Fibroblast of peridontal ligament (primary cell): ENCODE results near the gene SKP1.

Source experiments
- DNase-seq: peaks from one replicate; pipeline ENCODE4 v3.0.0-alpha.2; 2010; ENCODE audit errors: extremely low read depth

Gene SKP1

DNA sequence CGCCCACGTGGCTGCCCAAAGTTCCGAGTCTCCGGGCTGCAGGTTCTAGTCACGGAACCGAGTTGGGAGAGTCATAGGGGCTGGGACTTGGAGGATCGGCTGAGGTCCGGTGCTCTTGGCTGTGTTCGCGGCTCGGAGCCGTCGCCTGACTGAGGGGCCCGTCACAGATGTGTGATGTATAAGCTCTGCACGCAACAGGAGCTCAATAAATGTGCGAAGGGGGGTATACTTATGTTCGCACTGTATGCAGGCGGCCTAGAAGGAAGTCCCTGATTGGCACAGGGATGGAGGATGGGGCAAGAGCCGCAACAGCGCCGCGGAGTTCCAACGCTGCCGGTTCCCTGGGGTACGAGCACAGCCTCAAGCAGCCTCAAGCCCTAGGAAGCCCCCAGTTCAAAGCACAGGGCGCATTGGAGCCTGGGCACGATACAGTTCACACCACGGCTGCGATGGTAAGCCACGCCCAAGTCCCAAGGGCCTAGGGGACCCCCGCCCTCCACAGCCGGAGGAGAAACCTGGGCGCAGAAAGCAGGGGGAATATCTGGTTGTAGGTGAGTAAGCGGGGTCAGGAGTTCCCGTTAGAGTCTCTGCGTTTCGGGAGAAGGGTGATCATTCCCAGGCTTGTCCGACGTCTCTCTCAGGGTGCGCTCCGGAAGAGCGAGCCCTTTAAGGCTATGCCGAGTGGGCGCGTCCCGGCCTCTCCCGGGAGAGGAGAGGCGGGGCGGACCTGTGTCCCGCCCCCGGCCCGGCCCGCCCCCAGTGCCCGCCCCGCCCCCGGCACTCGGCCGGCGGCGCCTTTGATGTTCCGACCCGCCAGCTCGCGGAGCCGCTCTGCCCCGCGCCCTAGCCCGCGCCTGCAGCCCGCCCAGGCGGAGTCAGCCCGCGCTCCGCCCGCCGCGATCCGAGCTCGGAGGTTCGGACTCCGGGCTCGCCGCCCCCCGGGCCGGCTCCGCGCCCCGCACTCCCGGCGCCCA, 62.6 kb downstream of the SKP1 start, which contains the start of gene TCF7:
TSS of gene TCF7 (plus strand) at position 780 of the 974 bp plus-strand sequence. CDS start 226 bp downstream, outside the sequence.
- peak; percentile 68 for DNase-seq

DNA sequence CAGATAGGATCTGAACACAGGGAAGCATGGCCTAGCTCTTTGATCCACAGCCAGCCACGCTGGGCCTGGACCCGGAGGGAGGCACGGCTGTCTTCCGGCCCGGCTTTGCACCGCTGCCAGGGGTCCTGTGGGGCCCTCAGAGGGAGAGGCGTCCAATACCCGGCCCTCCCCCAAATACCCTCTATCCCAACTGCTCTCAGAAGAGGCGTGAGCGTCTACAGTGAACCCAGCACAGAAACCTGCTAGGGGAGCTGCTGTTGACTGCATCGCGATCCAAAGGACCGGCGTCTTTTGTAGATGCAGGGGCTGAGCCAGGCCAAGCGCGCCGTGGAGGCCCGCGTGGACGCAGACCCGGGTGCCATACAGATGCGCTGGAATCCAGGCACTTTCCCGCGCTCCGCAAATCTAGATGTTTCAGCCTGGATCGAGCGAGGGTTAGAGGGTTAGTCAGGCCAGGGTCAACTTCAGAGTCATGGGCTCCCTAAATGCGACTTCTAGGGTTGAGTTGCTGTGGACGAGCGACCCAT, 63.3 kb downstream of the SKP1 start:
- DNase-seq, result no peak

DNA sequence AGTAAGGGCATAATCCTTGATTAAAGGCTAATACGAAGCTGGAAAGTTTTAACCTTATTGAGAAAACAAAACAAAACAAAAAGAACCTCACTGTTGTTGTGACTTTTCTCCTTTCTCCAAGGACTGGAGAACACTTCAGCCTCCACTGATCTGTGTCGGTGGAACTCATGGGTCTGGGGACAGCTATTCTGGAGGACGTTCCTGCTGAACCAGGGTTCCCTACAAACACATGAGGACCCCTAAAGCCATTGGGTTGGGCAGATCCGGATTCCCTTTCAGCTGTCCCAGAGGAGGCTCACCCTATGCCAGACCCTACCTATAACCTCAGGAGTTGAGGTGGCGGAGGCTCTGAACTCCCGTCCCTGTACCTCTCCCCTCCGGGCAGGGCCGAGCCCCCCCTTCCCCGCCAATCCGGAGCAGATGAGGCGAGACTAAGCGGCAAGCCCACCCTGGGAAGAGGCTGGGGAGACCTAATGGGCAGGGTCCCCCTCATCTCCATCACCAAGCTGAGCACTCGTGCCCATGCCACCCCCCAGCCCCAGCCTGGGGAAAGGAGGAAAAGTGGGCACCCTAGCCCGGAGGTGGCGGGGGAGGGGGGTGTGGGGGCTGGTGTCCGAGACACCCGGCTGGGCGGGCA, 63.9 kb downstream of the SKP1 start:
- no peak for DNase-seq

DNA sequence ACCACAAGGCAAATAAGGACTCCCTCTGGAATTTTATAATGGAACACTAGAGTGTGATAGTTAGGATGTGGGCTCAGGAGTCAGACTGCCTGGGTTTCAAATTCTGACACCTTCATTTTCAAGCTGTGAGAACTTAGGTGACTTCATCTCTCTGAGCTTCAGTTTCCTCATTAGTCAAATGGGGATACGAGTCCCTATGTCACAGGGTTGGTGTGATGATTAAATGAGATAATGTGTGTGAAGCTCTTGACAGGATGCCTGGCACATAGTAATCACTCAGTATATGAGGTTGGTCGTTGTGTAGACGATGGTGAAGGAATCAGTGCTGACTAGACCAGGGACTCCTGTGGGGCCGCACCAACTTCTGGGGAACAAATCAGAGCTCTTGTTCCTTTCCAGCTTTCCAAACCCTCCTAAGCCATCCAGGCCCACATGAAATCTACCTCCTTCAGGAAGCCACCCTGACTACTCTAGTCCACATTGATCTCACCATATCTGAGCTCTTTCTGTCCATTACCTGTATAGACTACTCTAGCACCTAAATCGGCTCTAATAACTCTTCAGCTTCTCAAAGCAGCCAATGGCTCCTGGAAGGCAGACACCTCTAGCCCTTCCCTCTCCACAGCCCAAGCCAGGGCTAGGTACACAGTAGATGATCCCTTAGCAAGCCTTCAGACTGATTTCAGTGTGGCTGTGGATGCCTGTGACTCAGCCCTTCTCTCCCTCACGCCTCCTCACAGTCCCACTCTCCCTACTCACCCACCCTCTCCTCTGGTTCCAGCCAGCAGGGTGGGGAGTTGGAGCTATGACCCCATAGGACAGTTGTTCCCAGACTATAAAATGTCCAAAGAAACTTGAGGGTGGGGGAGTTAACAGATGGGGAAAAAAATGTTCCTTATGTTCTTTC, 64.8 kb downstream of the SKP1 start:
- DNase-seq, result peak; percentile 39

DNA sequence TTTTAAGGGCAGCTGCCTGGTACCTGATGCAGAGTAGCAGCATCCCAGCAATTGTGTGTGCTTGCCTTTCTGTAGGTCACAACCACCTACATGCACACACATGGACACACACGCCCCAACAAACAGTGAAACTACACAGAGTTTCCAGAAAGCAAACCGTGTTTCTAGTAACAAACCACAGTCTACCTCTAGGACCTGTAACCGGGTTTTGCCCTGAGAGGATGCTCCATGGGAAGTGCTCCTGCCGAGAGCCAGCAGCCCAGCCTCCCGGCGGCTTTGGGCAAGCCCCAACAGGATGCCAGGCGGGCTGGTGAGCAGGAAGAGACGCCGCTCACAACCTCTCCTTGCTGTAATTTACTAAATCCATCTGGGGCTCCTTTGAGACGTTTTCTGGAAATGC, 66.4 kb downstream of the SKP1 start:
- no peak for DNase-seq

DNA sequence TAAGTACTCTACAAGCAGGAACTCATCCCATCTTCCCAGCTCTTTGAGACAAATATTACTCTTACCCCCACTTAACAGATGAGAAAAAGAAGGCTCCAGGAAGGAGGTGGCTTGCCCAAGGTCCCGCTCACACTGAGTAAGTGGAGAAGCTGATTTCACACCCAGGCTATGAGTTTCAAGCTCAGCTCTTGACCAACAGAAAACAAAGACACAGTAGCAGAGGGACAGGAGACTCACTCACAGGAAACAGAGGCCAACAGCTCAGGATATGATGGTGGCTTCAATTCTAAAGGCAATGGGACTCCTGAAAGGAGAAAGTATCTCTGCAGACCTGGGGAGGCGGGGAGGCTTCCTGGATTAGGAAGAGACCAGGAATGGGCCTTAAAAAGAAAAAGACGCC, 69.0 kb downstream of the SKP1 start:
- no peak for DNase-seq

DNA sequence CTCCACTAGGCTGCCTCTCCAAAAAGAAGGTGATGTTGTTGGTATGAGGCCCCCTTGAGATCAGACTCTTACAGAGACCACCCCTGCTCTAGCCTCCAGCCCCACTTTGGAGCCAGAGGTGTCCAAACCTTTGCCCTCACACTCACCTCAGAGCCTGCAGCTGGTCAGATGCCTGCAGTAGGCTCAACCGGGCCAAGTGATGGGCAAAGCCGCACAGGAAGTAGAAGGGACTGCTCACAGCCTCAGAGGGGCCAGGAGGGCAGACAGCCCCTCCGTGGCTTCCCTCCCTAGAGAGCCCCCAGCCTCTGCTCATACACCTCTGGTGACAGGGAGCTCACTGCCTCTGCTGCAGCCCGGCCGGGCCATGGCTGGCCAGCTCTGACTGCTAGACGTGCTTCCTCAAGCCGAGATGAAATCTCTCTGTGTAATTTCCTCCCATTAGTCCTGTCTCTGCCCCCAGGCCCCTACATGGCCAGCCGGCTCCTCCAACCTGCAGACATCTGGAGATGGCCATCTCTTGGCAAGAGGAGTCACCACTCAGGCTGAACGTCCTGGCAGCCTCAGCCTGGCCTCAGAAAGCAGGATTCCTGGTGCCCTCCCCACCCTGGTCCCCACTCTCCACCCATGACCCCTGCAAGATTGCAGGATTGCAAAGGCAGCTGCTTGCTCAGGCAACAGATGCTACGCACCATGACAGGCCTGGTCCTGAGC, 69.6 kb downstream of the SKP1 start:
- DNase-seq, result no peak

DNA sequence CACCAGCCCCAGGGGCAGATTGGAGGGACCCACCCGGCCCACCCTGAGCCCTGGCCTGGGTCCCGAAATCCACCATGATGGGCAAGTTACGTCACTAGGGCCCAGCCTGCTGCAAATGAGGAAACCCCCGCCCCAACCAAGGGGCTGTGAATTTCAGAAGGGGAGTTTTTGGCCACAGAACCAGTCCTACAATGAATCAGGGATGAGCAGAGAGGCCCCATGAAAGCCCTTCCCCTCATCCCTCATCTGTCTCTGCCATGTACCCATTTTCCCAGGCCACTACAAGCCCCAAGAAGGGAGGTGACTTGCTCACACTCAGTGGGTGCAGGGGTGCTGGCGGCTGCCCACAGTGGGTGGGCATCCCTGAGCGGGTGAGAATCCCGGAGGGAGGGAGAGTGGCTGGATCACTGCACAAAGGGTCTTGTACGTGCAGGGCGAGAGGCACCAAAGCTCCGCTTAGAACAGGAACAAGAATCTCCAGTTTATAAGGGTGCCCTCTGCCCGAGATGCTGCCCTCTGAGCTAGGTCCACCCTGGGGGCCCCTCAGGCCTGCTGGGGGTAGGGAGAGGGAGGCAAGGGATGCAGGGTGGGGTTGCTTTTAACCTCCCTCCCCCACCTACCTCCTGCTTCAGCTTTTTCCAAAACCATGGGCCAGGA, 72.6 kb downstream of the SKP1 start:
- no peak for DNase-seq

DNA sequence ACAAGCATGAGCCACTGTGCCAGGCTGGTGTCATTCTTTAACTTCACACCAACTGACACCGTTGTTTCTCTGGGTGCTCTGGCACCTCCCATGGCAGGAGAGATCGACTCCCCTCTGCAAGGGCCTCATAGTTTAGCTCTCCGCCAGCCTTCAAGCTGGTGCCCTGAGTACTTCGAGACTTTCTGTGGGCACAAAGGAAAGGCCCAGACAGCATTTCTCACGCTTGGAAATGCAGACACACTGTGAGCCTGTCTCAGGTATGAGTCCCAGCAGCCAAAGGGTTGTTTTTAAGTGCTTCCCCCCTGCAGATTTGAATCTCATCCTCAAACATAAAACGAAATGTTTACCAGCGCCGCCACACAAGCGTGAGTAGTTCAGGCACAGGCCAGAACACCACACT, 73.4 kb downstream of the SKP1 start:
- no peak for DNase-seq

DNA sequence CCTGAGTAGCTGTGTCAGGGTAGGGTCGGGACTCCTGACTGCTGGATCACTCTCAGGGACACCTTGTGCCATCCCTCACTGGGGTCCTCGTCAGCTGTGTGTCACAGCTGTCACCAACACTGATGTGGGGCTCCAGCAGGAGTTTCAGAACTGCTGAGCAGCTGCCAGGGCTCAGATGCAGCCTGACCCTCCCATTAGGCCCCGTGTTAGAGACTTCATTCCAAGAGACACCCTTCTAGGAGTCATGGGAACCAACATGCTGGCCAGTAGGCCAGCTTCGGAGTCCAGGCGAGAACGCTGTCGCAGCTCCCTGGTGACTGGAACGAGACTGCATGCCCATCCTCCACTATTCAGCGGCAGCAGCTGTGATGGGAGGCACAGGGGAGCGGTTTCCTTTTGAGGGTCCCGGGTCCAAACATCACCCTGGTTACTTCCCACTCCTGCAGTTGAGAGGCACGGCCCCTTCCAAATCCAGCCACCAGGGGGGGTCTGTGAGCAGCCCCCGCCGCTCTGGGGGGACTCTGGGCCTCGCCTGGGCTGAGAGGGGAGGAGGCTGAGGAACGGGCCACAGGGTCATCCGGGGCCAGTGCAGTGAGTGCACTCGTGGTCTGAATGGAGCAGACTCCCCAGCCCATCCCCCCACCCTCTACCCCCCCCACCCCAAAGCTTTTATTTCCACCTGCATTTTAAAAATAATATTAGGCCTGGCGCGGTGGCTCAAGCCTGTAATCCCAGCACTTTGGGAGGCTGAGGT, 74.9 kb downstream of the SKP1 start:
- DNase-seq, result no peak

DNA sequence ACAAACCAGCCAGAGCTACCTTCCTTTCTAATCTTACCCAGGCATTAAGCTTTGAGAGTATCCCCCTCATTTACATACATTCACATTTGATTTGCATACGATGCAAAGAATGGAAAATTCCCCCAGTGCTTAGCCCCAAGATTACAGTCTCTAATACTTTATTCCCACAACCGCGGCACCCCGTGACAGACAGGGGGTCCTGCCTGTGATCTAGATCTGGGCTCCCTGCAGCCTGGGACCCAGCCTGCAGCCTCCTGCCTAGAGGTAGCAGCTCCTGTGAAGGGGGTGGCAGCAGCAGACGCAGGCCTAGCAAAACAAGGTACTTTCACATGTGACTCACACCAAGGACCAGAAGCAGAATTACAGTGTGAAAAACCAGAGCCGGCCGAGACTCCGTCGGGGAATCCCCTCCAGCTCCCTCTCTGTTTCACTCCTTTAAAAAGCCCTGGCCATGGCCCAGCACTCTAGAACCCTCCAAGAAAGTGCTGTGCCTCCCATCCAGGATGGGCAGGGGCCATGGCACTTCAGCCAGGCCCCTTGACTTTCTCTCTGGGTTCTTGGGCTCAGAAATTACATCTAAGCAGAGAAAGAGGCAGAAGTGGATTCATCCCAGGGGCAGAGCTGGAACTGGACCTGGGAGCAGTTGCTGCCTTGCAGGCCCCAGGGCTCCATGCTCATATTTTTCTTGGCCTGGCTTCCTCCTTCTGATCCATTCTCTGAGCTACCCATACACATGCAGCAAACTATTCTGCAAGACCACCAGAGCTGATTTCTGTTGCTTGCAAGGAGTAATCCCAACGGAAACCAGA, 76.3 kb downstream of the SKP1 start:
- DNase-seq, result peak; percentile 61

DNA sequence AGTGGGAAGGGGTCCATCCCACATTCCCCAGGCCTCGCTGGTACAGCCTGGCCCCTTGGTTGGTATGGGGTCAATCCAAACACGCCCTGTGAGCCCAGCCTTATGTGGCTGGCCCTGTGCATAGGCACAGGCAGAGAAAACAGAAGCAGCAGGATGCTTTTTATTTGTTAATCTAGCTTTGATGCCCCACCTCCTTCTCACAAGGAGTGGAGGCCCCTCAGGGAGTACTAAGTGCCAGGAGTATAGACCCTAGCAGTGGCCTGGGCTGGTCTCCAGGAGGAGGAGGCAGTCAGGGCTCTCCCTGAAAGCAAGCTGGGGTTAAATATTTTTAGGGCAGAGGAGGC, 76.8 kb downstream of the SKP1 start:
- no peak for DNase-seq

DNA sequence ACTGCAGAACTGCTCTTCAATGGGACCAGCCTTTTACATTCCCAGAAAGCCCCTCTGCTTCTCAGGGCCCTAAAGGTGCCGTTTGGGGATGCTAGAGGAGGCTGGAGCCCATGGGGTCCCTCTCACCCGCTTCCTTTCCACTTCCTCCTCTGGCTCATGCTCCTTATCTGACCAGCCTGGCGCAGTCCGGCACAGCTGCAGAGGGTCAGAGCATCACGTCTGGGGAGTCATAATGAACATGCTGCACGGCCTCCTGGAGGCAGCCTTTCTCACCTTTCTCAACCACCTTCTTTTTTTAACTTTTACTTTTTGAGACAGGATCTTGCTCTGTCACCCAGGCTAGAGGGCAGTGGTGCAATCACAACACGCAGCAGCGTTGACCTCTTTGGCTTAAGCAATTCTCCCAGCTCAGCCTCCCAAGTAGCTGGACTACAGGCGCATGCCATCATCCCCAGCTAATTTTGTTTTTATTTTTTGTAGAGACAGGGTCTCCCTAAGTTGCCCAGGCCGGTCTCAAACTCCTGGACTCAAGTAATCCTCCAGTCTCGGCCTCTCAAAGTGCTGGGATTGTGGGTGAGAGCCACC, 77.4 kb downstream of the SKP1 start:
- DNase-seq, result no peak
